ENCODE measurements around the gene LITAF. TPM values are rescaled to one million over a fixed set of nuclear protein-coding genes. Genes with fewer than 3 reads are reported as not detected.
A peak's percentile ranks its signal among the peaks of the same experiment; 100 is the strongest.

LITAF gene
- total and polyA plus RNA-seq, 2 of the 4 experiments (the other 2 are of a cell fraction), result 113 to 206 TPM

- WGBS, 2 experiments (ENCODE audit: extremely low coverage in 2 of 2, insufficient read length in 1 of 2), result 50% methylated on average over 4 of the region's 10 CpGs; no CpG with 5 or more reads in 1 of the 2 experiments
- no peak overlapping the region for H4K5ac ChIP-seq (ENCODE audit: low read depth, low read length)
- ChIA-PET CTCF (no interaction called here), POLR2A (ENCODE audit: unreplicated experiment) (no interaction called here)
- H2AFZ ChIP-seq (replicated peaks; ENCODE audit: low read length, poor library complexity), result peak overlapping the region; percentile 74
- H2BK20ac ChIP-seq (ENCODE audit: low read depth, low read length), result no peak overlapping the region
- BruUV-seq (replicated peaks), result no TSS peak
- peak overlapping the region; percentile 2 for H3K4ac ChIP-seq (ENCODE audit: low read depth, low read length)
- no peaks in the 10 kb centered on the region for H3K79me1 ChIP-seq (ENCODE audit: low read depth in 1 of 2, low read length in 2 of 2)
- peaks cover 9% of the 10 kb centered on the region for H3K4me1 ChIP-seq (ENCODE audit: control insufficient read depth, insufficient read depth, low read length)
- peak; percentile 68 for ATAC-seq (ENCODE audit: low read depth)
- dilution Hi-C loops (cut with HindIII; ENCODE audit: low sequenced_read_pairs, unreplicated experiment) (no loop called here), intact Hi-C loops (cut with micrococcal nuclease) (no loop called here), in situ Hi-C loops (cut with MboI; ENCODE audit: low sequenced_read_pairs) (no loop called here)
- H3K4me3 ChIP-seq (ENCODE audit: insufficient read depth, low read depth, low read length), result no peak overlapping the region
- DNase-seq, result no peak
- H3K9me3 ChIP-seq (ENCODE audit: control insufficient read depth, insufficient read depth, low read length), result no peaks in the 10 kb centered on the region
- H3K27ac ChIP-seq (ENCODE audit: insufficient read depth, low read length), result no peak overlapping the region
- H3K14ac ChIP-seq (replicated peaks; ENCODE audit: low read depth, low read length), result no peak overlapping the region
- H4K8ac ChIP-seq (ENCODE audit: low read depth in 2 of 2, low read length in 2 of 2), result peak overlapping the region in 1 of 2 experiments; percentile 52; a peak in 1 of 4 replicates
- TF ChIP-seq CEBPB (IDR thresholded peaks at IDR 0.05; ENCODE audit: low read depth, low read length) (no peak), MAFK (IDR thresholded peaks at IDR 0.05; ENCODE audit: low read depth, low read length) (no peak), NFE2L2 (IDR thresholded peaks at IDR 0.05; ENCODE audit: low read depth, low read length) (no peak), RAD21 (IDR thresholded peaks at IDR 0.05; ENCODE audit: low read length) (no peak), MAZ (IDR thresholded peaks at IDR 0.05; ENCODE audit: borderline replicate concordance, low read depth, low read length) (no peak), RFX5 (IDR thresholded peaks at IDR 0.05; ENCODE audit: low read depth, low read length) (no peak), CHD1 (IDR thresholded peaks at IDR 0.05; ENCODE audit: low read depth, low read length) (no peak), SMC3 (IDR thresholded peaks at IDR 0.05; ENCODE audit: low read depth, low read length) (no peak), BHLHE40 (IDR thresholded peaks at IDR 0.05; ENCODE audit: low read depth, low read length) (no peak), MXI1 (IDR thresholded peaks at IDR 0.05; ENCODE audit: borderline replicate concordance, low read depth, low read length) (no peak), FOS (IDR thresholded peaks at IDR 0.05; ENCODE audit: low read depth, low read length) (no peak), POLR2A (IDR thresholded peaks at IDR 0.05; ENCODE audit: low read depth, low read length) (no peak), RCOR1 (IDR thresholded peaks at IDR 0.05; ENCODE audit: insufficient replicate concordance, low read length) (no peak), CTCF (conservative IDR thresholded peaks at IDR 0.05; ENCODE audit: low read depth, low read length) (no peak), ELK1 (IDR thresholded peaks at IDR 0.05; ENCODE audit: borderline replicate concordance, low read depth, low read length) (no peak)
- H2BK5ac ChIP-seq (ENCODE audit: low read depth, low read length, poor library complexity, severe bottlenecking), result no peak overlapping the region
- no peaks in the 10 kb centered on the region for H3K36me3 ChIP-seq (ENCODE audit: control insufficient read depth, insufficient read depth, low read length)
- H3K56ac ChIP-seq (ENCODE audit: extremely low read depth, insufficient read depth, low read length), result no peak overlapping the region
- peak overlapping the region; percentile 11 for H2AK9ac ChIP-seq (replicated peaks; ENCODE audit: low read depth, low read length, poor library complexity)
- no peaks in the 10 kb centered on the region for H3K27me3 ChIP-seq (ENCODE audit: control insufficient read depth, insufficient read depth, low read length)
- H3K9me1 ChIP-seq (ENCODE audit: insufficient read depth, low read length), result peaks cover 3% of the 10 kb centered on the region
- H3K23ac ChIP-seq (ENCODE audit: low read depth, low read length), result no peak overlapping the region
- H4K20me1 ChIP-seq (ENCODE audit: insufficient read depth, low read length), result no peaks in the 10 kb centered on the region
- peak overlapping the region; percentile 61; the same call in 1 of the 2 replicates for H2AK5ac ChIP-seq (ENCODE audit: low read depth, low read length)
- H2BK15ac ChIP-seq (ENCODE audit: low read depth, low read length), result 0 out of 3 replicates have a peak overlapping the region, but pooled peaks have one; percentile 28
- H3K18ac ChIP-seq (ENCODE audit: low read depth, low read length), result no peak overlapping the region; the same call in 1 of the 2 replicates
- peak overlapping the region; percentile 15; the same call in 1 of the 2 replicates for H4K91ac ChIP-seq (ENCODE audit: insufficient read depth, low read depth, low read length)
- no peak overlapping the region for H3K4me2 ChIP-seq (ENCODE audit: low read depth, low read length)
- no peak overlapping the region for H3K9ac ChIP-seq (ENCODE audit: low read depth, low read length)
- no peak overlapping the region for H2BK120ac ChIP-seq (ENCODE audit: low read depth, low read length)
Measured at GRCh38 chr16:11614587-11615175, 28.0 kb upstream of the LITAF start.
